ENCODE measurements around the gene UCP3.

The UCP3 gene

GRCh38 chr11:74019104-74019738 lies 10.3 kb upstream of the UCP3 start:
- in situ Hi-C loops (cut with MboI; ENCODE audit: low sequenced_read_pairs), result no loop called here

GRCh38 chr11:74018331-74019005 lies 9.6 kb upstream of the UCP3 start:
- in situ Hi-C loops (cut with MboI; ENCODE audit: low sequenced_read_pairs), result no loop called here

DNA sequence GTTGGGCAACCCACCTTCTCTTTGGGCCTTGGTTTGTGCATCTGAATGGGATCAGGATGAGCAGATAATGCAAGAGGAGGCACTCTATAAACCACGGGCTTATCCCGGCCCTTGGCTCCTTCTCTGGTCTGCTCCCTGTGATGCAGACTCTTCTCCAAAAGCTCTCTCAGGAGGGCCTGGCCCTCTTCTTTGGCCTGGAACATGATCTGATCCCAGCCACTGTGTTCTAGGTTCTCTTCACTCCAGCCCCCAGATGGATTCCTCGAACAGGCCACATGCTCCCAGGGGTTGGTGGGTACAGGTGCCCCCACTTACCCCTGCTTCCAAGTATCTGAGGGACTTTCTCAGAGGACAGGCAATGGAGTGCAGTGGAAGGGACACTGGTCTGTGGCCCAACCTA lies 8.7 kb upstream of the UCP3 start:
- in situ Hi-C loops (cut with MboI; ENCODE audit: low sequenced_read_pairs), result no loop called here

- in situ Hi-C loops (cut with MboI; ENCODE audit: low sequenced_read_pairs), result no loop called here
Measured at GRCh38 chr11:74015919-74016684, 7.2 kb upstream of the UCP3 start.

DNA sequence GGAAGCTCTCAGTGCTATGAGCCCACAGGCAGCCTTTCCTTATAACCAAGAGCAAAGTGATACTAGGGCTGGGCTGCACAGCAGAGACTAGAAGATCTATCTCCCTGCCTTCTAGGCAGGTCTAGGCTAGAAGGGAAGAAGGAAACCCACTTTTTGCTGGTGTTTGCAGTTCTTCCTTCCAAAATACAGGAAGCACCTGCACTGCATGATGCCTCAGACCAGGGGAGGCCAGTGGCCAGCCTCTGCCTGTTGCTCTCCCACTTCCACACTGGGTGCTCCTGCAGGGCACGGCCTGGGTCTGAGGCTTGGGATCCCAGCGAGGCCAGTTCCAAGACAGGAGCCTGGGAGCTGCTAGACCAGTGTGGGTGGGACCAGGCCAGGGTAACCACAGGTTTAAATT lies 6.0 kb upstream of the UCP3 start:
- in situ Hi-C loops (cut with MboI; ENCODE audit: low sequenced_read_pairs), result no loop called here

GRCh38 chr11:74013141-74013540 lies 4.3 kb upstream of the UCP3 start:
- in situ Hi-C loops (cut with MboI; ENCODE audit: low sequenced_read_pairs), result no loop called here

DNA sequence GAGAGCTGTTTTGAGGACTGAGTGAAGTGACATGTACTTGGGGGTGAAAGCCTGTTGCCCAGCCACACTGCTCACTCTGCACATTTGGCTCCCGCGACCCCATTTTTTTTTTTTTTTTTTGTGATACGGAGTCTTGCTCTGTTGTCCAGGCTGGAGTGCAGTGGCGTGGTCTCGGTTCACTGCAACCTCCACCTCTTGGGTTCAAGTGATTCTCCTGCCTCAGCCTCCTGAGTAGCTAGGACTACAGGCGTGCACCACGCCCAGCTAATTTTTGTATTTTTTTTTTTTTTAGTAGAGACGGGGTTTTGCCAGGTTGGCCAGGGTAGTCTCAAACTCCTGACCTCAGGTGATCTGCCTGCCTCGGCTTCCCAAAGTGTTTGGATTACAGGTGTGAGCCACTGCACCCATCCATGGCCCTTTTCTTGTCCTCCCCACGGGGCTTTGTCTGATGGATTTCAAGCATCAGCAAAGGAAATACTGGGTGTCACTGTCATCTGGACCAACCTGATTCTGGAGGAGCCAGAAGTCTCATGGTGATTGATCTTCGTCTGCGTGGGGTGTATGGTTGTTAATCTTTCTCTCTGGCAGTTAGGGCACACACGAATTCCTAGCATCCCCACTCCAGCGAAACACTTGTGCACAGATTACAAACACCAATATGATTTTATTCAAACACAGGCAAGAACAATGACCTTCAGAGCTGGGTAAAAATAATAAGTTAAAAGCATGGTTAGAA lies 3.4 kb upstream of the UCP3 start:
- in situ Hi-C loops (cut with MboI; ENCODE audit: low sequenced_read_pairs), result no loop called here

DNA sequence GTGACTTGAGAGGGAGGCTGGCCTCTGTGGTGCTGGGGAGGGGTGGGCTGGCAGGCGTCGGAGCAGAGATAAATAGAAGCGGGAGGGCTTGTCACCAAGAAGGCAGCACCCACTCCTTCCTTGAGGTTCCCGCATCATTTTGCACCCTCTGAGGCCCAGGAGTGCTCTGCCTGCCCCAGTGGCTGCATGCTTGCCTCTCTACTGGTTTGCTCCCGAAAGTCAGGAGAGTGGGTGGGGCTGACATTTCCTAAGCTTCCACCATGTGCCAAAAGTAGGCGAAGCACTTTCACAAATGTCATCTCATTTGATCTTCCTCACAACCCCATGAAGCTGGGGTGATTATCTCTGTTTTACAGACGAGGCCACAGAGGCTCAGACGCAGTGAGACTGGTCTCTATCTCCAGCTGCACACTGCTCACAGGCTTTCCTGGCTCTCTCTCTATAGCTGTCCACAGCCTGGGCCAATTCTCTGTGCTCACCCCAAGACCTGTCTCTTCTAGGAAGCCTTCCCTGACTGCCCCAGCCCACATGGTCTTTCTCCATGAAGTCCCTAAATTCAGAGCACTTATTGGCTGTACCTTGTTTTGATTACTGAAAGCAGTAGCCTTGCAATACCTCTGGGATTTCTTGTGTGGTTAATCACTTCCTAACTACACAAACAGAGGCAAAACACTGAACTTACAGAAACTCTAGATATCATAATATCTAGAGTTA lies 2.6 kb upstream of the UCP3 start:
- in situ Hi-C loops (cut with MboI; ENCODE audit: low sequenced_read_pairs), result no loop called here

- in situ Hi-C loops (cut with MboI; ENCODE audit: low sequenced_read_pairs), result no loop called here
Measured at GRCh38 chr11:74010306-74011300, 1.7 kb upstream of the UCP3 start.

GRCh38 chr11:74009675-74010305 lies 905 bp upstream of the UCP3 start:
- in situ Hi-C loops (cut with MboI; ENCODE audit: low sequenced_read_pairs), result no loop called here

- in situ Hi-C loops (cut with MboI; ENCODE audit: low sequenced_read_pairs), result no loop called here
Measured at GRCh38 chr11:74009230-74009547, 304 bp upstream of the UCP3 start.

GRCh38 chr11:74007691-74008372 lies 1.1 kb downstream of the UCP3 start:
- in situ Hi-C loops (cut with MboI; ENCODE audit: low sequenced_read_pairs), result no loop called here

DNA sequence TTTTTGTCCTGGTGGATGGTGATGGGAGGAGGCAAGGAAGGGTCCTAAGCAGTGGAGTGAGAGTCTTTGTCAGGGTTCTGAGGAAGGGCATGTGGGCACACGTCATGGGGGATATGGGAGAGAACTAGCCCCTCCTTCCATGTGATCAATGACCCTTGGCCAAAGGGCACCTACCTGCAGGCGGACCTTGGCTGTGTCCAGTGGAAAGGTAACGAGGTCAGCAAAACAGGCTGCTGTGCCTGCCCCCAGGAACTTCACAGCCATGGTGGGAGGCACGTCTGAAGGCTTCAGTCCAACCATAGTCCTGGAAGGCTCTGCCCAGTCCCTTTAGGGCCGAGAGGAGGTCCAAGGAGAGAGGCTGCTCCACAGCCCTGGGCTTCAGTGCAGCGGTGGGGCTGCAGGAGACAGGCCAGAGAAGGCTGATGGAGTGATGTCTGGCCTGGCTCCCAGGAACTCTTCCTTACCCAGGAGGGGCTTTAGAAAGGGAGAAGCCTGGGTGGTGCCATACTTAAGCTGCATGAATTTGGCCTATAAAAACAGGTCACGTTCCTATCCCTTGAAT lies 2.1 kb downstream of the UCP3 start:
- in situ Hi-C loops (cut with MboI; ENCODE audit: low sequenced_read_pairs), result no loop called here

GRCh38 chr11:74005721-74006517 lies 3.0 kb downstream of the UCP3 start:
- in situ Hi-C loops (cut with MboI; ENCODE audit: low sequenced_read_pairs), result no loop called here

- in situ Hi-C loops (cut with MboI; ENCODE audit: low sequenced_read_pairs), result no loop called here
Measured at GRCh38 chr11:74004759-74005615, 3.9 kb downstream of the UCP3 start.

DNA sequence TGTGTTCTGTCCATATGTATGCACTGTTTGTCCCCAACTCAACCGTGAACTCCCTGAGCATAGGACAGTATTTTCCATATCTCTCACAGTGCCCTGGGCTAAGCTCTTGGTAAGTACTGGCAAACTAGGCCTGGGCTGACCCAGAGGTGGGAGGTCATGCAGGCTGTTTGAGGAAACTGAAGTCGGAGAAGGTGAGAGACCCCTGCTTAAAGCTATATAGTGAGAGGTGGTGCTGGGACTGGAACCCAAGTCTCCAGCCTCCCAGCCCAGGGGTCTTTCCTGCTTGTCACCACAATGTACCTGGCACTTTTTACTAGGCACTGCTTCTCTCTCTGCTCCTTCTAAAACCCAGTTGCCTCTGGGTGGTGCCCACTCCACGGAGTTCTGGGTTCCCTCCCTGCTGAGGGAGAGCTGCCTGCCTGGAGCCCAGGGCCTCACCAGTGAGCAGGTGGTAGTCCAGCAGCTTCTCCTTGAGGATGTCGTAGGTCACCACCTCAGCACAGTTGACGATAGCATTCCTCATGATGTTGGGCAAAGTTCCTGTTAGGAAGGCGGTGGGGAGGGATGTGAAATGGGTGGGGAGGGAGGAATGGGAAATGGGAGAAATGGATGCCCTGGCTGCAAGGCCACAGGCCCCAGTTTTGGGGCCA lies 4.7 kb downstream of the UCP3 start:
- in situ Hi-C loops (cut with MboI; ENCODE audit: low sequenced_read_pairs), result no loop called here

Measured in hTERT RPE-1 (cell line).